HG02588 (cell line): ENCODE measurements around the gene ROBO1.

Source experiments
- ATAC-seq: cut with Tn5 transposase; IDR thresholded peaks from one replicate; pipeline ENCODE4 v1.9.1; 2021; ENCODE audit warnings: mild to moderate bottlenecking, moderate library complexity; ENCODE audit not compliant: unreplicated experiment

The ROBO1 gene

DNA sequence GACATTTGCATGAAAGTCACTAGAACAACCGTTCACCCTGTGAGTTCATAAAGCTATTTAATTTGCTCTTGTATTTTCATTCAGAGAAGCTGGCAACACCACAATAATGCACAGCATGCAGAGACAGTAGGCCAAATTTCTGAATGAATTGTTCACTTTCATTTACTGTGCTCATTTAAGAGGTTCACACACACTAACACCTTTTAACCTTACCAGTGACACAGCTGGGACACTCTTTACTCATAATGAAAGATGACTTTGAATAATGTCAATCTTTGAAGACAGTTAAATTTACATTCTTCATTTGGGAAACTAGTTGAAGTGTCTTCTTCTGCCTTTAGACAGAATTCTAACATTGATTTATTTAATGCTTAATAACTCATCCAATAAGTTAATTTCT is 95.7 kb downstream of the ROBO1 start:
- ATAC-seq = no peak

DNA sequence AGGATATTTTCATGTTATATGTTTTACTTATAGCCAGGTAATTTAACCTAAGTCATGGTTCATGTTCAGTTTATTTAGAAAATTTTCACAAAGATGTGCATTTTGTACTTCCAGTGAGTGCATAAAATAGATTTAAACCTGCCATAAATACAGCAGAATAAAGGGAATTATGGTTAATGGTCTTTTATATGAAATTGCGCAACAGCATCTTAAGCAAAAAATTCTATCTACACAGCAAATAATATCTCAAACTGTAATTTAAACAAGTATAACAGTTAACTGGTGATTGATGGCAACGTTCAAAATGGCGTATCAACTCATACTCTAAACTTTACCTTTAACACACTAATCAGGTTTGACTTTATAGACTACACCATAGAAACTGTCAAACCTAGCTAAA is 97.6 kb downstream of the ROBO1 start:
- ATAC-seq = no peak

DNA sequence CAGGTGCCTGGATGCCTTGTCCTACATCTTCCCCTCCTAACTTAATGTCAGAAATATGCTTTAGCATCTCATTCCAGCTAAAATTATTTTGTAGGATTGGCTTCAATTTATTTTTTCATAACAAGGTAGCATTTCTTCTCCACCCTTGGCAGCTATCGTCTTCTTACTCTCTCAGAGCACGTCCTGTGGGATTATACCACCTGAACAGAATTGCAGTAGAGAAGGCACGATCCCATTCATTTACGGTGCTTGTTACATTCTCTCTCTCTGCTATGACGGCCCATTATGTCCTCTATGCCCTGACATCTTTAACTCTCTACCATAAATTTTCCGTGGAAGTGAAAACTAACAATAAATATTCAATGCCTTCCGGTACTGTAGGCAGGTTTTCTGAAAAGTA is 103.3 kb downstream of the ROBO1 start:
- no peak for ATAC-seq

DNA sequence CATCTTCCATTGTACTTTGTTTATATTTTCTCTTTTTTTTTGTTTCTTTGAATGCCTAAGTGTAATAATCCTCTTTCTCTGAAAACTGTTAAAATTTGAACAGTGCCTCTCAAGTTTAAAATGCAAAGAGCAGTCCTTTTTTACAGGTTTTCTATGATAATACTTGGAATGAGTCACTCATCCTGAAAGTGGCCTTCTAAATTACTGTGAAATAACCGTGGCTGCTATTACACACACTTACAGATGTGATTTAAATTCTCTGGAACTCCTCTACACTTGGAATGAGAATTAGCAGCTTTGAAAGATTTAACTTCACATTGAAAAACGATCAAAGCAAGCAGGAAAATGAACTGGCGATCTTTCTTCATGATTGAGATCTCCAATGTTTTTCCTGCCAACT is 105.9 kb downstream of the ROBO1 start:
- ATAC-seq = no peak

DNA sequence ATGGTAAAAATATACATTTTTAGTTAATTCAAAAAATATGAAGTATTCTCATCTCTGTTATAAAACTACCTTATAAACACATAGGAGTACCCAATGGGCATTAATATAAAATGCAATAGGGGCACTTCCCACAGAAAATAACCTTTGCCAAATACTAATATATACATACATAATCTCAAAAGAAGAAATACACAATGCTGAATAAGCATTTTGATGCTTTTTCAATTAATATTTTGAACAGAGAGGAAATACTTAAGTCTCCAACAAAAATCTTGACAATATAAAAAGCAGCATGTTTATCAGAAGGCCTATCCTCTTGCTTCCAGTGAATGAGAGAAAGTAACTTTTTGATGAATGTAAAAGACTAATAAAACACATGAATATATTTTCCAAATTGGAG is 110.7 kb downstream of the ROBO1 start:
- ATAC-seq = no peak

DNA sequence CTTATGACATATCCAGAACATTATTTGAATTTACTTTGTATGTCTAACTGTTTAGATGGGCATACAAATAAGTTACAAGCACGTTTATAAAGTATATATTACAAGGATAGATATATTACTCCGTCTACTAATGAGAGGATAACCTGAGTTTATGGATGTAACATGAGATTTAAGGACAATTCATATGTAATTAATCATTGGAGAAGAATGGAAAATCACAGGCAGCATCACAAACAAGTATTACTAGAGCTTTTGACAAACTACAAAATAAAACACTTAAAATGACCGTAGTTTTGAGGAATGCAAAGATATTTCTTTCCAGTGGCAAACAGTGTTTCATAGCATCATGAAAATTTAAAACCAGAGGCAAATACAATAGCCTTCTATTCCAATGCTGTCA is 113.8 kb downstream of the ROBO1 start:
- ATAC-seq = no peak

DNA sequence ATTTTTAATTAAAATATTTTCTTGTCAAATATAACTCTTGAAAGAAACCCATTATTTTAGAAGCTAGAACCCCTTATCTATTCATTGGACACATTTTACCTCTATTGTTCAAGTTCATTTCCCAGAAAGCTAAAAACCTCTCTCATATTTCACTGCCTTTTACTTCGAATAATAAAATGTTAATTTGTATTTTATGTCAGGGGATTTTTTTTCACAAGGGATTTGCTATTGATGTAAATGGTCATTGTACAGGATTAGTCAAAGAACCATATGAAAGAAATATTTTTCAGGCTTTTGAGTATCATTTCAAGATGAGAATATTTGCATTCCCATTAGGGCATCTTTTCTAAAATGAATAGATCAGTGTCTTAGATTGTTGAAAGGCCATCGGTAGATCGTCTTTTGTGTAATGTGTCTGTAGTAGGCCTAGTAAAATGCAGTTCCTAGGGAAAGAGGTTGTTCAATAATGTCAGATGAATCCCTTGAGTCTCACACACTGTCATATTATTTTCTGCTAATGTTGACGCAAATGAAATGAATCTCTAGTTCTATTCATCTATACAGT is 114.5 kb downstream of the ROBO1 start:
- no peak for ATAC-seq

DNA sequence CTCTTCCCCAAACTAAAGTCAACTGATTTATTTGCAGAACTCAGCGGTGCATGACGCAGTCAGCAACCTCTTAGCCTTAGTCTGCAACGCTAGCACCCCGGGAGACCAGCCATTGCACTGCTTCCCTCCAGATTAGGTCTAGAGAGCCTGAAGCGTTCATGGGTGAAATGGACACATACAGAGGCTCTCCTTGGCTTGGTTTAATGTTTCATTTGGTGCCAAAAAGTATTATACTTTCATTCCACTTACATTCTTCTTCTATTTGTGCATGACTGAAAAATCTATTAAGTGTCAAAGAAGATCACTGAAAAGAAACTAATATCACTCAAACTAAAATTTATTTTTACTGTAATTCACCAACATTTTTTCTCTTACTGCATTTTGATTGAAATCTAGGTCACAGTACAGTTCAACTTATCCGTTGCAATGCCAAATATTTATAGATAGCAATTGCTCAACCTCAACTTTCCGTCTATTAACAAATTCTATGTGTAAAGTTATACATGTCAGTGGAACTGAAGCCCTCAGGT is 116.2 kb downstream of the ROBO1 start:
- no peak for ATAC-seq

DNA sequence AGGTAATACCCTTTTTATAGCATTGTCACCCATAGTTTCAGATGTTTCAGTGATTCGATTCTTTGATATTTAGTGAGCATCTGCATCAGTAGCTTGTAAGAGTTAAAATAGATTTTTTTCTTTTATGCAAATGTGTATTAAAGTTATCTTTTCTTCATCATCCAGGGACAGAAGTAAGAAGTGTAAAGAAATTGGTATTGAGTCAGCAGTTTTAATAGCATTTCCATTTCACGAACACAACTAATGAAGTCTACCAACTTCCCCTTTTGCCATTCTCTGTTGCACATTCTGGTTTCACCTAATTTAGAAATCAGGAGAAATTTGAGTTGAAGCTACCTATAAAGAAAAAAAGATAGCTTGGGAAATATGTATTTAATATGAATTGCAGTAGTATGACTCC is 127.9 kb downstream of the ROBO1 start:
- no peak for ATAC-seq

DNA sequence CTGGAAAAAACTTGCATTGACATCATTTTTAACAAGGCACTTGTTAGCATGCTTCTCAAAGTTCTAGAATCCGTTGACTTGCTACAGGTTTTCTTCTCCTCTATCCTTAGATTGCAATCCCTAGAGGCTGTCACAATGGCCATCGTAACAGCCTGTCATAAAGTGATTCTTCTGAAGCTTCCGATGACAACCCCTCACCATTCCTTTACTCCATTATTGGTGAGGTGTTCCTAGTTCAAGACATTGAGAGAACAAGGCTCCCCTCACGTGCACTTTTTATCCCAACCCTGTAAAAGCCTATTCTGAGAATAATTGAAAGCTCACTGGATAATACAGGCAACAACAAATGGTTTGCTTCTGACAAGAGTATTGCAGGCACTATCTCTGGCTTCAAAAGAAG is 131.4 kb downstream of the ROBO1 start:
- ATAC-seq = no peak

DNA sequence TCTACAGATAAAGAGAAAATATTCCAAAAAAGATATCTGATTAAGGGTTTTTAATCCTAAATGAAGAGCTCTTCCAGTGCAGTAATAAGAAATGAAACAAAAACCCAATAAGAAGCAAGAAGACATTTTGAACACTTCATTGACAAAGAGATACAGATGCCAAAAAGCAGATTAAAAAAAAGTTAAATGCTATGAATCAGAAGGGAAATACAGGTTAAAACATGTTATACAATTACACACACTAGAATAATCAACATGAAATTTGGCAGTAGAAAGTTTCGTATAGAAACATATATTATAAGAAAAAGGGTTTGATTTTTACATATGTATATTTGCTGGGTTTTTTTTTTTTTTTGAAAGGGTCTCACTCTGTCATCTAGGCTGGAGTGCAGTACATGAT is 135.0 kb downstream of the ROBO1 start:
- no peak for ATAC-seq

DNA sequence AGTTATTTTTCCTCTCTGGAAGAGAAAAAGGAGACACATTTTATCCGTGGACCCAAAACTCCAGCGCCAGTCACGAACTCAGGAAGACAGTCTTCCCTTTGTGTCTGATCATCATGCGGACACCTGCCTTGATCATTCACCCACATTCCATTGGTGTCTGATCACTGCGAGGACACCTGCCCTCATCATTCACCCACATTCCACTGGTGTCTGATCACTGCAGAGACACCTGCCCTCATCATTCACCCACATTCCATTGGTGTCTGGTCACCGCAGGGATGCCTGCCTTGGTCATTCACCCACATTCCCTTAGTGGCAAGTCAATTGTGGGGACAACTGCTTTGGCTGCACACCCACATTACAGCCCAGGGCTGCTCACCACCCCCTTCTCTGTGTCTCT is 148.9 kb downstream of the ROBO1 start:
- no peak for ATAC-seq

DNA sequence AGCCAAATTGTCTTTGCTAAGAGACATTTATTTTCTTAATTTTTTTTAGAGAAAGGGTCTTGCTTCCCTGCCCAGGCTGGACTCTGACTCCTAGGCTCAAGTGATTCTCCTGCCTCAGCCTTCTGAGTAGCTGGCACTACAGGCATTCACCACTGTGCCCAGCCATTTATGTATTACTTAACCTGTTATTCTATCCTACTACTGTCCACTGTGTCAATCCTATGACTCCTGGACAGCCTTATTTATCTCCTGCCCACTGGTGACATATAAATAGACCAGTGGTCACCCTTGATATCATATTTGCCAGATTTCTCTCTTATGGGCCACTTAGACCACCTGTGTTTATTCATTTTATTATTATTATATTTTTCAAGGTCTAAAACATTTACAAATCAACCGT is 161.4 kb downstream of the ROBO1 start:
- no peak for ATAC-seq

DNA sequence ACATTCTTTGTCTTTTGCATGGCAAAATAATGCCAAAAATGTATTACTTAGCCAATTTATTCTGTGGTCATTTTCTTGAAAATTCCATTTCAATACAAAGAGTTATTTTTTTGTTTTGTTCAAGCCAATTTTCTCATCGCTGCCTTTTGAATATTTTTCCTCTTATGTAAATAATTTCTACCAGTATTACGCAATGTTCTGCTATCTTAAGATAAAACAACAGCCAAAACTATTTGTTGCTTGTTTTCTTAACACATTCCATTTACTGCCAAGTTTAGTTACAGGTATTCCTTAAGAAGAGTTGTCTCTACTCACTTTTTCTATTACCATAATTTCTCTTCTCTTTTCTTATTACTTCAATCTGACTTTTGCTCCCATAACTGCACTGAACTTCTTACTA is 163.1 kb downstream of the ROBO1 start:
- no peak for ATAC-seq

DNA sequence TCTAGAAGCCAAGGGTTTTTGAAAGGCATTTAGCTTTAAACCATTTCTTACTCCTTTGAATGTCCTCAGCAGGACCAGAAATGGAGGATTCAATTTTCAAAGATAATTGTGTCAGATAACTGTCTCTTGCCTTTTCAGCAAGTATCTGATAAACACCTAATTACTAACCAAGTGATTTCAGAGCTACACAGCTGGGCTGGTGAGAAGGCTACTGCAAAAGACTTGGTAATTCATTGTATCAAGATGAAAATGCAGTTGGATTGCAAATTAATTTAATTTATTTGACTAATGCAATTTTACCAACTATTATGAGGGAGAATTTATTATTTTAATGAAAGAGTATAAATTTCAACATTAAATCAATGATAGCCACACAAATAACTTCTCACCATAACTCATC is 165.4 kb downstream of the ROBO1 start:
- no peak for ATAC-seq

DNA sequence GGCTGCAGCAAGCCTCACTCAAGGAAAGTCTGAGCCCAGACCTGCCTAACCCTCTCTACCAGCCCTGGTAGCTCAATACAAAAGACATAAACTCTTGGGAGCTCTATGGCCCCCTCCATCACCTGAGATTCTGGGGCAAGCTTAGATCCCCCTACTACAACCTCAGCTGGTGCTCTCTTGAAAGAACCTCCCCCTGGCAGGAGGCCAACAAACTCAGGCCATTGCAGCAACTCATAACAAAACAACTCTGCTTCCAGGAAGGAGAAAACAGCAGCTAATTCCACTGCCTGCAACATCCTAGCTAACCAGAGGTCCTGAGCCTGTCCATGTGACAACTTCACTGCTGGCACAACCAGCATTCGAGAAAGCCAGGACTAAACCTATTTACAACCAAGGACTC is 169.2 kb downstream of the ROBO1 start:
- ATAC-seq = no peak

DNA sequence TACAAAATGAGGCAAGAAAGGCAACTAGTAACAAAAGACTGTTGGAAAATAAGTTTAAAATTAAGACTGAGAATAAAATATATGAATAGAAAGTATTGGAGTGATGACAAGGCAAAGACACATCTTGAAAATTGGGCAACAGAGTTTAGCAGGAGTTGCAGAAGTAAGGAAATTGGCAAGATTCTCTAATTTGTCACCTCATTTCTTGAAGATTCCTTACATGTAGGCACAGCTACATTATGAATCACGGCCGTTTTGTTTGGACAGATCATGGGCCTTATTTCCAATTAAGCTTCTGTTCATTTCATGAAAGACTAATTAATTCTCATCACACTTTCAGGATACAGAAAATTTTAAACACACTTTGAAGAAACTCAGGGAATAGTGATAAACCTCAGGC is 170.1 kb downstream of the ROBO1 start:
- no peak for ATAC-seq

DNA sequence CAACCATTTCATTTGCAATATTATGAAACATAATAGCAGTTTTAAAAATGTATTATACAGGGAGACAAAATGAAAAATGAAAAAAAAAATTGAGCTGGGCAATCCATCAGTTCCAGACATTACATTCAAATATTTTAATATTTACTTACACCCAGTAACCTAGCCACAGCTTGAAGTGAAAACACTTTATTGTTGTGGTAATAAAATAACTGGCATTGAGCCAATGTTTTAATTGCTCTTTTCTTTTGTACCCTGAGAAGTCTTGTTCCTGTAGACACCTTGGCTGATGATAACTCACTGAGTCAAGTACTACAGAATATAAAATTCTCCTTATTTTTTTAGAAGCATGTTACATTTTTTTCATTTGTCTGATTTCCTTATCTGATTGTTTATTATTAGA is 180.6 kb downstream of the ROBO1 start:
- no peak for ATAC-seq

DNA sequence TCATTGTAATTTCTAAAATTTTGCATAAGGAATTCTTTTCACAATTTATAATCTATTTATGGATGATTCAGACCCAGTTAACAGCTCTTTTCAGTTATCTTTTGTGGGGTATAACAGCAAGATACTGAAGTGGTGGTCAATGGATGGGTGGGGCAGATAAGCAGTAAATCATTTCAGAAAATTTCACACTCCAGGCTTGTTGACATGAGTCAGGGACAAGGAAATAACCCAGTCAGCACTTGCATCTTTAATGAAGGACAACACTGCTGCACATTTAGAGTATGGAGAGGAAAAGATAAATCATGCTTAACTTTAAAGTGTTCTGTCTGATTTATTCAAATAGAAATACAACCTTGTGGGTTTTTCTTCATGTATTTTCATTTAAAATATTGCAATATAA is 181.6 kb downstream of the ROBO1 start:
- ATAC-seq = no peak

DNA sequence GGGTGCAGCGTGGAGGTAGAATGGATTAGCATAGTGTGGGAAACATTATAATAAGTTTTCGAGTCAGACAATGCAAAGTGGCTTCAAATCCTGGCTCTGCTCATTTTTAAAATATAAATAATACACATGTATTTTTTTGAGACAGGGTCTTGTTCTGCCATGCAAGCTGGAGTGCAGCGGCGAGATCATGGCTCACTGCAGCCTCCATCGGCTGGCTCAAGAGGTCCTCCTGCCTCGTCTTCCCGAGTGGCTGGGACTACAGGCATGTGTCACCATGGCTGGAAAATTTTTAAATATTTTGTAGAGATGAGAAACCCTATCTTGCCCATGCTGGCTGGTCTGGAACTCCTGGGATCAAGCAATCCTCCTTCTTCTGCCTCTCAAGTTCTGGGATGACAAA is 194.9 kb downstream of the ROBO1 start:
- ATAC-seq = no peak

DNA sequence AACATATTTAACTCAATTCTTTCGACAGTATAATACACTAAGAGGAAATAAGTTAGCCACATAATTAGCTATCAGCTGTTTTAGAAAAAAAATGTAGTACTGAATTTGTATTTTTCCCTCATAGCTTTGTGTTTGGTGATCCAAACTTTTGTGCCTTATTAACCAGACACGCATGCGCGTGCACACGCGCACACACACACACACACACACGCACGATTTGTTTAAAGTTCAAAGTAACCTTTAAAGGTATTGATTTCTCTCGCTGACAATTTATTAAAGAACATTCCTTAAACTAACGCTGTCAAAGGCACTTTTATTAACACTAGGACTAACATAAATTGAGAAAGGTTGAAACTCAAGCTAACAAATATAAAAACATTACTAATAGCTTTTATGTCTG is 198.9 kb downstream of the ROBO1 start:
- ATAC-seq = no peak

DNA sequence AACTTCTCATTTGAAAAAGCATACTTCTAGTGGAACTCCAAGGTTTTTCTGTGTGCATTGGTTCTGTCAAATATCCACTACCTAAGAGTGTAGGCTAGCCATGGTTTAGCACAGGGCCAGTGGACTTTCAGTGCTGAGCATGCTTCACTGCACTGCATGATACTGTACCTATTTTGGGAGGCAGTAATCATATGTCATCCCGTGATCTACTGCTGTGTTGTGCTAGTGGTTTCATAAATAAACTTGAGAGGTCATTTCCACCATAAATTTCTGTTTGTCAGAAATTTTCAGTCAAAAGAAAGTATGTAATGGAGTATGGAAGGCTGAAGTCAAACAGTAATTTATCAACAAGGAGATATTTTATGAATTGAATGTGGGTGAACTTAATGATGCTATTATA is 203.6 kb downstream of the ROBO1 start:
- ATAC-seq = no peak

DNA sequence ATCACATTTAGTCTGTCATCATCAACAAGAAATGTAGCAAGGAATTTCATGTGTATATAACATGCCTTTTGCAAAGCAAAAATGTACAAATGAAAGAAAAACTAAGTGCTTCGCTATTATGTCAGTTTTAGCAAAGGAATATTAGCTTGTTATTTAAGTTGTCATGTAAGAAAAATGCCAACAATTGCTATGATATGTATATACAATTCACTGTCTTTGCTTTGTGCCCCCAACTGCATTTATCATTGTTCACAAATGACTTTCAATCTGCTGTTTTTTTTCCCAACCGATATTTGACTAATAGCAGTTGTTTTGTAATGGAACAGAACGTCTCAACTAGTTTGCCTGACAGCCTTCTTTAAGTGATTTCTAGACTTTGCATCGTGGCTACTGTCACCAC is 207.1 kb downstream of the ROBO1 start:
- ATAC-seq = no peak

DNA sequence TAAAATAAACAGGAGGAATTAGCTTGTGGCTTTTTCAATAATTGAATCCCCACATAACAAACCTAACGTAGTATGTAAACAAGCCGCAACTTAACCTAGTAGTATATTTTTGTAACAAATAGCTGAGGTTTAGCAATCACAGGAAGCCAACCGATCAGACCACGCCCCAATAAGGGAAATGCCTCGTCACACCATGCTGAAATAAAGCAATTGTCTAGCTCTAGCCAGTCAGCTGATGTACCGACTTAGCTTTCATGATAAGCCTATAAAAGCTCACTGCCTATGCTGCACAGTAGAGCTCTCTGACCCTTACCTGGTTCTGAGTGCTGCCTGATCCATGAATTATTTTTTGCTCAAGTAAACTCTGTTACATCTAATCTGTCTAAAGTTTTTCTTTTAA is 208.9 kb downstream of the ROBO1 start:
- ATAC-seq = no peak
